ENCODE results near the gene FZD1.
A peak's percentile ranks its signal among the peaks of the same experiment; 100 is the strongest.
"Not testable (repeated sequence)": the region's sequence is repeated elsewhere in the genome, so short reads cannot be mapped to it uniquely, and the experiment has no call there.

FZD1 gene

GRCh38 chr7:91297939-91298338 is 33.7 kb downstream of the FZD1 start:
- no peak for DNase-seq (ENCODE audit: low spot score)

GRCh38 chr7:91299952-91300775 is 35.9 kb downstream of the FZD1 start:
- DNase-seq (ENCODE audit: low spot score) = peak; percentile 27

DNA sequence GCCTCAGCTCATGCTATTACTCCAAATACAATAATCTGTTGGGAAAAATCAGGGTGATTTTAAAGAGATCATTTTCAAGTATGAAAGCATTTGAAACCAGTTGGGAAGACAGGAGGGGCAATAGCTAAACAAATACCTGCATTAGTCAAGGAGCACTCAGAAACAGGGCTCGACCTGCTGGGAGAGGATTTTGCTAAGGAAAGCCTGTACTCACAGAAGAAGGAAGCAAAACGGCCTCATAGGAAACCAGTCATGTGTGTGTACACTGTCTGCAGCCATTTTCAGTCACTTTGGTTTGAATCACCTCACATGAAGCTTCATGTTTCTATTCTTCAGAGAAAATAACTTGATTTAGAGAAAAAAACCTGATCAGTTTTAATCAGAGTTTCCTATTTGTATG is 38.6 kb downstream of the FZD1 start:
- DNase-seq (ENCODE audit: low spot score) = no peak

- no peak for DNase-seq (ENCODE audit: low spot score)
Measured at GRCh38 chr7:91306266-91306665, 42.0 kb downstream of the FZD1 start.

GRCh38 chr7:91307467-91307866 is 43.2 kb downstream of the FZD1 start:
- no peak for DNase-seq (ENCODE audit: low spot score)

- not testable (repeated sequence) for DNase-seq (ENCODE audit: low spot score)
Measured at GRCh38 chr7:91308191-91308590, 44.0 kb downstream of the FZD1 start.

- no peak for DNase-seq (ENCODE audit: low spot score)
Measured at GRCh38 chr7:91310830-91311460, 46.7 kb downstream of the FZD1 start.

- no peak for DNase-seq (ENCODE audit: low spot score)
Measured at GRCh38 chr7:91311839-91312238, 47.6 kb downstream of the FZD1 start.

- no peak for DNase-seq (ENCODE audit: low spot score)
Measured at GRCh38 chr7:91313113-91313512, 48.9 kb downstream of the FZD1 start.

- no peak for DNase-seq (ENCODE audit: low spot score)
Measured at GRCh38 chr7:91314591-91315323, 50.5 kb downstream of the FZD1 start.

DNA sequence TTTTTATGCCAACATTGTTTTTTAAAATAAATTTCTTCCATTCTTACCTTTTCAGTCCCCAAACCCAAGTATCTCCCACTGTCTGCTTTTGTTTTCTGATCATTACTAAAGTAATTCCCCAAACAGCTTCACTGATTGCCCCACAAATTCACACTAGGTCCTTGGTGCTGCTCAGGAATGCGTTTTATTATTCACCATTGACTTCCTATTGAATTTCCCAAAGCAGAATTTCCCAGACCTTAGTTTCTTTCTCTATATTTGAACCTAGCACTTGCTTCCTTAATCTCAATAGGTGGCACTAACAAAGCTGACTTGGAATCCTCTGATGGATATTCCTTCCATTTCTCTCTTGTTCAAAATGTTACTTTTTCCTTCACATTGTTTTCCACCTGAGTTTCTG is 52.2 kb downstream of the FZD1 start:
- no peak for DNase-seq (ENCODE audit: low spot score)

DNA sequence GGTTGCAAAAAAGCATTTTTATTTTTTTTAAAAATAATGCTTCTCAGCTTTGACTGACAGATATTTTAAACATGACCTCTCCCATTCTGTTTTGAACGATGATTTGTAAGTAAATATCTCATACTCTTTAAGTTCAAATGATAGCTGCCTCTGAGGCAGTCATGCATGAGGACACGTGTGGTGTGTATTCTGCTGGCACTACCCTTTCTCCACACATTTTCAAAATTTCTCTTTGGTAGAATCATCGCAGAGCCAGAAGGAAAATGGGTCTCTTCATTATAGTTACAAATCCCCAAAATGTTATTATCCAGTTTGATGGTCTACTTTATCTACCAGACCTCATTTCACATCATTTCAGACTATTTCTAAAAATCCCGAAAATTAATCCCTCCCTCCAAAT is 55.1 kb downstream of the FZD1 start:
- DNase-seq (ENCODE audit: low spot score) = no peak

DNA sequence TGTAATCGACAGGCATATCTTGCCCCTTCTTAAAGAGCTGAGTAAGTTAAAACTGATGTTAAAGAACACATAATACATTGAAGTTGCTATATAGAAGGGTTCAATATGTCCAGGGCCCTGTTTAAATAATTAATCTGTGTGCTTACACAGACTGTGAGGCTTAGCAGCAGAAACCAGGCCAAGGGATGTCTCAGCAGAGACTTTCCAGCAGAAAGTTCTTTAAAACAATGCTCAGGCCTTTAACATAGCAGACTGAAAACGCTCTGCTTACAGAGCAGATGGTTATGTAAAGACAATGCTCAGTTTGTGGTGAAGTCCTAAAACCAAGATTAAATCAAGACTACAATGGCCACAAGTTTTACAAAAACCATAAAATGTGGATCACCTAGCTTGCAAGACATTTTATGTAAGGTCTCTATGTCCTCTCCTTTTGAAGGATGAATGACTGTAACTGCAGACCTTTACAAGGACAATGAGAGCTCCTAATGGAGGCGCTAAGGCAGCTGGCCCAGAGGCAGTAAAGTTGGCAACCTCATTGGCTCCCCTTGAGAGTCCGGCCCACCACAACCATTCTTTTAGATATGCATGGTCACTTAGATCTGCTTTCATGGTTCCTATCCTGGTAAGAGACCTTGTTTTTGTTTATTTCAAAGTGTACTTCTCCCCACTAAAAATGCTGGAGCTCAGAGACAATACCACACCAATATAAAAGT is 56.3 kb downstream of the FZD1 start:
- no peak for DNase-seq (ENCODE audit: low spot score)

Data from putamen (tissue), 1 donor.